HCT116 (cell line): Measurements from ENCODE around the gene REXO5.
A peak's percentile ranks its signal among the peaks of the same experiment; 100 is the strongest.

ENCODE experiments used
- CTCF ChIP-seq, 3 experiments: fragments of 200-600 bp in 1 of 3; sonication (generic) in 1 of 3; IDR thresholded peaks in 2 of 3; conservative IDR thresholded peaks in 1 of 3; 2 replicates each; pipeline ENCODE4 v1.5.1; 2012 to 2017; ENCODE audit warnings: low read depth in 2 of 3, low read length in 2 of 3, antibody characterized with exemption in 1 of 3, borderline replicate concordance in 1 of 3, control low read depth in 1 of 3, mild to moderate bottlenecking in 1 of 3, mixed read lengths in 1 of 3, mixed run types in 1 of 3, moderate library complexity in 1 of 3; ENCODE audit not compliant: insufficient read depth in 1 of 3
- EZH2 ChIP-seq: fragments of 200-600 bp; sonication (generic); IDR thresholded peaks from 2 replicates; pipeline ENCODE4 v1.6.1; 2017; ENCODE audit warnings: antibody characterized with exemption, mixed run types
- FOSL1 ChIP-seq: IDR thresholded peaks from 2 replicates; pipeline ENCODE4 v1.6.1; 2012; ENCODE audit warnings: low read depth
- MAX ChIP-seq: IDR thresholded peaks from 2 replicates; pipeline ENCODE4 v1.6.1; 2012
- POLR2A ChIP-seq: IDR thresholded peaks from 2 replicates; pipeline ENCODE4 v1.7.0; 2011; ENCODE audit warnings: borderline replicate concordance; ENCODE audit not compliant: insufficient read depth, insufficient read length; ENCODE audit errors: extremely low read depth
- POLR2AphosphoS5 ChIP-seq: IDR thresholded peaks from 2 replicates; pipeline ENCODE4 v1.6.1; 2011; ENCODE audit warnings: mild to moderate bottlenecking, low read depth, low read length, moderate library complexity
- RAD21 ChIP-seq: IDR thresholded peaks from 2 replicates; pipeline ENCODE4 v1.6.1; 2012; ENCODE audit warnings: low read depth, mild to moderate bottlenecking
- ZNF274 ChIP-seq: fragments of 200-500 bp; sonication (Bioruptor generic); IDR thresholded peaks from 2 replicates; pipeline ENCODE4 v1.6.1; 2014; ENCODE audit warnings: mild to moderate bottlenecking, low read depth, low read length, inconsistent platforms
- TF ChIP-seq, protein P1 (sequence below): IDR thresholded peaks from 2 replicates; pipeline ENCODE4 v1.6.1; 2012

GRCh38 chr16:20850981-20851380 is 44.7 kb downstream of the REXO5 start:
- TF ChIP-seq POLR2AphosphoS5 (peak; percentile 27; the same call in 1 of the 2 replicates), ZNF274 (no peak), CTCF (IDR thresholded peaks at IDR 0.05 in 2 of 3, conservative IDR thresholded peaks at IDR 0.05 in 1 of 3; ENCODE audit: borderline replicate concordance in 1 of 3, insufficient read depth in 1 of 3, low read depth in 2 of 3, low read length in 2 of 3) (no peak), MAX (no peak), POLR2A (no peak), EZH2 (no peak), FOSL1 (no peak), RAD21 (no peak)
- TF ChIP-seq, protein P1, sequence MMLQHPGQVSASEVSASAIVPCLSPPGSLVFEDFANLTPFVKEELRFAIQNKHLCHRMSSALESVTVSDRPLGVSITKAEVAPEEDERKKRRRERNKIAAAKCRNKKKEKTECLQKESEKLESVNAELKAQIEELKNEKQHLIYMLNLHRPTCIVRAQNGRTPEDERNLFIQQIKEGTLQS = no peak
